ENCODE measurements around the gene SLC26A4. TPM values are rescaled to one million over a fixed set of nuclear protein-coding genes. Genes with fewer than 3 reads are reported as not detected.
A peak's percentile ranks its signal among the peaks of the same experiment; 100 is the strongest.

The SLC26A4 gene
- total and polyA plus RNA-seq, 7 donors: 0.08 to 0.94 (median 0.18) TPM

DNA sequence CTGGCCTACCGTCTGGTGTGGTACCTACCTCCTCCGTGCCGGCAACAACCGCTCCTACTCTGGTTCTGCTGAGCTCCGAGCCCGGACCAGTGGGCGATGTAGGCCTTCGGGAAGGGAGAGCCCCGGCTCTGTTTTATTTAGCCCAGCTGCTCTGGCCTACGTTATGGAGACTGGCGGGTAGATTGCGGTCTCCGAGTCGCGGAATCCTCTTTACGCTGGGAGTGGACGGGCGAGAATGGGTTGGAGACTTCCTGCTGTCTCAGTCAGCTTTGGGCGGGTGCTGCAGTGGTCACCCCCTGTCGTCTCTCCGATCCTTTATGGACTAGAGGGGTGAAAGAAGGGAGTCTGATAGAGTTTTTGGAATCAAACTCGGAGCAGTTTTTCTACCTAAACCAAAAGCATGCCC, 83.7 kb downstream of the SLC26A4 start:
- no peaks in the 10 kb centered on the region for H3K27me3 ChIP-seq (ENCODE audit: insufficient read depth in 3 of 3, low read length in 2 of 3)
- ATAC-seq (peak; percentile 45 to 63 (median 48)), DNase-seq (no peak)
- H3K4me3 ChIP-seq: peak overlapping the region; percentile 91
- peak overlapping the region; percentile 93 for H3K27ac ChIP-seq
- TF ChIP-seq, protein P1, sequence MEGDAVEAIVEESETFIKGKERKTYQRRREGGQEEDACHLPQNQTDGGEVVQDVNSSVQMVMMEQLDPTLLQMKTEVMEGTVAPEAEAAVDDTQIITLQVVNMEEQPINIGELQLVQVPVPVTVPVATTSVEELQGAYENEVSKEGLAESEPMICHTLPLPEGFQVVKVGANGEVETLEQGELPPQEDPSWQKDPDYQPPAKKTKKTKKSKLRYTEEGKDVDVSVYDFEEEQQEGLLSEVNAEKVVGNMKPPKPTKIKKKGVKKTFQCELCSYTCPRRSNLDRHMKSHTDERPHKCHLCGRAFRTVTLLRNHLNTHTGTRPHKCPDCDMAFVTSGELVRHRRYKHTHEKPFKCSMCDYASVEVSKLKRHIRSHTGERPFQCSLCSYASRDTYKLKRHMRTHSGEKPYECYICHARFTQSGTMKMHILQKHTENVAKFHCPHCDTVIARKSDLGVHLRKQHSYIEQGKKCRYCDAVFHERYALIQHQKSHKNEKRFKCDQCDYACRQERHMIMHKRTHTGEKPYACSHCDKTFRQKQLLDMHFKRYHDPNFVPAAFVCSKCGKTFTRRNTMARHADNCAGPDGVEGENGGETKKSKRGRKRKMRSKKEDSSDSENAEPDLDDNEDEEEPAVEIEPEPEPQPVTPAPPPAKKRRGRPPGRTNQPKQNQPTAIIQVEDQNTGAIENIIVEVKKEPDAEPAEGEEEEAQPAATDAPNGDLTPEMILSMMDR (IDR thresholded peaks at IDR 0.05): no peak
- intact Hi-C loops (cut with DNase I): loop anchor here in 1 of 2 donors (5.0 to 10.0 kb wide), 2 partner anchors 133 to 400 kb away; no protein-coding TSS in a partner anchor
- peaks cover 0 to 8% of the 10 kb centered on the region in 2 donors for H3K36me3 ChIP-seq (ENCODE audit: insufficient read depth in 1 of 2, low read depth in 1 of 2)
- no peaks in the 10 kb centered on the region for H3K9me3 ChIP-seq
- H3K4me1 ChIP-seq: peaks cover 33% of the 10 kb centered on the region
- WGBS, 3 donors: 0% methylated on average over 22 of the region's 22 CpGs

DNA sequence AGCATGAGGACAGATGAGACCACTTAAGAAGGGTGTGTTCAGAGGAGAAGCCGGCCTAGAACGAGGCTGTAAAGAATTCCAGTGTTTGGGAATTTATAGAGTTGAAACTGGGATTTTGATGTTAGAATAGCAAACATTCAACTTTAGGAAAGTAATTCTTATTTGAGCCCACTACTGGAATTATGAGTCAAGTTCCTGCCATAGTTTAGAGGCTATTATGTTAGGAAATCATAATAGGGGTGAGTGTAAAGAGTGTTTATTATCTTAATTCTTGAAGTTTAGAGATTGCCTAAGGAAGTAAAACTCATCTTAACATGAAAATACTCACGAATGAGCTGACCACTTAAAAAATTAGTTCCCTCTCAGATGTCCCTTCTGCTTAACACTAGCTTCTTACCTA, 85.4 kb downstream of the SLC26A4 start:
- Histone ChIP-seq H3K27me3 (ENCODE audit: insufficient read depth in 3 of 3, low read length in 2 of 3) (no peaks in the 10 kb centered on the region), H3K36me3 (ENCODE audit: insufficient read depth in 1 of 2, low read depth in 1 of 2) (peaks cover 0 to 24% of the 10 kb centered on the region in 2 donors), H3K27ac (no peak overlapping the region), H3K4me1 (peaks cover 33% of the 10 kb centered on the region), H3K9me3 (no peaks in the 10 kb centered on the region), H3K4me3 (peak overlapping the region; percentile 91)
- ATAC-seq: no peak
- TF ChIP-seq, protein P1 (IDR thresholded peaks at IDR 0.05): no peak
- intact Hi-C loops (cut with DNase I): loop anchor here in 1 of 2 donors (10.0 kb wide), 1 partner anchor 399 kb away; no protein-coding TSS in a partner anchor
- 45 to 67% (median 51%) methylated on average over 3 of the region's 3 CpGs for WGBS, 3 donors
- no peak for DNase-seq

DNA sequence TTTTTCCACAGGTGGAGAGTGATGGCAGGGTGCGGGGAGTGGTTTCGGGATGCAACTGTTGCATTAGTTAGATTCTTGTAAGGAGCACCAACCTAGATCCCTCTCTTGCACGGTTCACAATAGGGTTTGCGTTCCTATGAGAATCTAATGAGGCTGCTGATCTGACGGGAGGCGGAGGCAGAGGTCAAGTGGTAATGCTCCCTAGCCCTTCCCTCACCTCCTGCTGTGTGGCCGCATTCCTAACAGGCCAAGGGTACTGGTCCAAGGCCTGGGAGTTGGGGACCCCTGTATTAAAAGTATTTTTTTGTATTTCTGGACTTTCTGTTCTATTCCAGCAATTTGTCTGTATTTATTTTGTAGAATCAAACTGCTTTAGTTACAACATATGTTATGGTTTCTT, 90.5 kb downstream of the SLC26A4 start:
- 89 to 96% (median 94%) methylated on average over 7 of the region's 7 CpGs for WGBS, 3 donors

DNA sequence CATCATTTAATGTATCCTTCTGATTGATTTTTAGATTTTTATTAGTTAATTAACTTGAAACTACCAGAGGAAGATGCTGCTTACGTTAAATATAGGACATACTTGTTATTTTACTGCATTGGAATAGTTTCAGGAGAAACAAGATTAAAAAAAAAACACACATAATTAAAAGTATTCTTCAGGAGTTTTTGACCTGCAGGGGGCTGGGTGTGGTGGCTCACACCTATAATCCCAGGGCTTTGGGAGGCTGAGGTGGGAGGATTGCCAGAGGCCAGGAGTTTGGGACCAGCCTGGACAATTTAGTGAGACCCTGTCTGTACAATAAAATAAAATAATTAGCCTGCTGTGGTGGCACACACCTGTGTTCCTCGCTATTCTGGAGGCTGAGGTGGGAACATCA, 94.0 kb downstream of the SLC26A4 start:
- Histone ChIP-seq H3K9me3 (no peaks in the 10 kb centered on the region), H3K4me1 (no peaks in the 10 kb centered on the region), H3K27me3 (ENCODE audit: insufficient read depth in 3 of 3, low read length in 2 of 3) (no peaks in the 10 kb centered on the region), H3K27ac (no peak overlapping the region), H3K4me3 (no peak overlapping the region), H3K36me3 (ENCODE audit: insufficient read depth in 1 of 2, low read depth in 1 of 2) (peaks cover 7 to 100% of the 10 kb centered on the region in 2 donors)
- no peak for ATAC-seq
- intact Hi-C loops (cut with DNase I): no loop called here
- TF ChIP-seq, protein P1 (IDR thresholded peaks at IDR 0.05): no peak
- 93 to 100% (median 97%) methylated on average over 2 of the region's 2 CpGs for WGBS, 3 donors
- DNase-seq: no peak

More for the DNA sequence above, 90.5 kb downstream of the SLC26A4 start:
- TF ChIP-seq, protein P1 (IDR thresholded peaks at IDR 0.05): no peak
- Histone ChIP-seq H3K27me3 (ENCODE audit: insufficient read depth in 3 of 3, low read length in 2 of 3) (no peaks in the 10 kb centered on the region), H3K9me3 (no peaks in the 10 kb centered on the region), H3K4me3 (no peak overlapping the region), H3K4me1 (peaks cover 13% of the 10 kb centered on the region), H3K36me3 (ENCODE audit: insufficient read depth in 1 of 2, low read depth in 1 of 2) (peaks cover 0 to 75% of the 10 kb centered on the region in 2 donors), H3K27ac (no peak overlapping the region)
- ATAC-seq: no peak
- intact Hi-C loops (cut with DNase I): no loop called here
- DNase-seq: no peak

DNA sequence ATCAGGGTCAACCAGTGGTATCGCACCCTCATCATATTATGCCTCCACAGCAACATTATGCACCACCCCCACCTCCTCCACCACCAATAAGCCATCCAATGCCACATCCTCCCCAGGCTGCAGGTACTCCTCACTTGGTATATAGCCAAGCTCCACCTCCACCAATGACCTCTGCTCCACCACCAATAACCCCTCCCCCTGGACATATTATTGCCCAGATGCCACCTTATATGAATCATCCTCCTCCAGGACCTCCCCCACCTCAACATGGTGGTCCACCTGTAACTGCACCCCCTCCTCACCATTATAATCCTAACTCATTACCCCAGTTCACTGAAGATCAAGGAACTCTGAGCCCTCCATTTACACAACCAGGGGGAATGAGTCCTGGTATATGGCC, 98.0 kb downstream of the SLC26A4 start:
- Histone ChIP-seq H3K36me3 (ENCODE audit: insufficient read depth in 1 of 2, low read depth in 1 of 2) (peaks cover 7 to 76% of the 10 kb centered on the region in 2 donors), H3K27ac (no peak overlapping the region), H3K4me3 (no peak overlapping the region), H3K4me1 (no peaks in the 10 kb centered on the region), H3K9me3 (no peaks in the 10 kb centered on the region), H3K27me3 (ENCODE audit: insufficient read depth in 3 of 3, low read length in 2 of 3) (no peaks in the 10 kb centered on the region)
- TF ChIP-seq, protein P1 (IDR thresholded peaks at IDR 0.05): no peak
- 93 to 100% (median 98%) methylated on average over 1 of the region's 1 CpG for WGBS, 3 donors
- no peak for ATAC-seq
- no peak for DNase-seq
- intact Hi-C loops (cut with DNase I): no loop called here
